ENCODE results near the gene GRK3.

The GRK3 gene

DNA sequence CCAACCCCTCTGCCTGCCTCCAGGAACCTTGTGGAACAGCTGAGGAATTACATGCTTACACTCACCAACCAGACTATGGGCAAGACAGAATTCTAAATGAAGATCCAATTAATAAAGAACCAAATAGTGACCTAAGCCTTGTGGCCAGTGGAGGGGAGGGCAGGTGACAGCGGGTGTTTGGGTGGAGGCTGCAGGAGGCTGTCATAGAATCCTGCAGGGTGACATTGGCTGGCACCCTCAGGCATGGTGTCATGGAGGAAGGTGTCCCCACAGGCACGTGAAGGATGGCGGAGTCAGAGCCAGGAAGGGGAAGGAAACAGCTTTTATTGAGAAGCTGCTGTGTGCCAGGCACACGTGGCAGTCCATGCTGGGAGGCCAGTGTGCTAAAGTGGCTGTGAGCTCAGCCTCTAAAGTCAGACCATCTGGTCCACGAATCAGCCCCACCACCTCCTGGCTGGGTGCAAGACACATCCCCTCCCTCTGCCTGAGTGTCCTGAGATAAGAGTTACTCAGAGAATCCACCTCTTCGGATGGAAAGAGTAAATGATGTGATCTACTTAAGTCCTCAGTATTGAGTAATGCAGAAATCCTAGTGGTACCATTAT is 186.2 kb downstream of the GRK3 start:
- H3K4me3 ChIP-seq (ENCODE audit: low read depth, low read length) = no peak overlapping the region
- TF ChIP-seq, protein P1, sequence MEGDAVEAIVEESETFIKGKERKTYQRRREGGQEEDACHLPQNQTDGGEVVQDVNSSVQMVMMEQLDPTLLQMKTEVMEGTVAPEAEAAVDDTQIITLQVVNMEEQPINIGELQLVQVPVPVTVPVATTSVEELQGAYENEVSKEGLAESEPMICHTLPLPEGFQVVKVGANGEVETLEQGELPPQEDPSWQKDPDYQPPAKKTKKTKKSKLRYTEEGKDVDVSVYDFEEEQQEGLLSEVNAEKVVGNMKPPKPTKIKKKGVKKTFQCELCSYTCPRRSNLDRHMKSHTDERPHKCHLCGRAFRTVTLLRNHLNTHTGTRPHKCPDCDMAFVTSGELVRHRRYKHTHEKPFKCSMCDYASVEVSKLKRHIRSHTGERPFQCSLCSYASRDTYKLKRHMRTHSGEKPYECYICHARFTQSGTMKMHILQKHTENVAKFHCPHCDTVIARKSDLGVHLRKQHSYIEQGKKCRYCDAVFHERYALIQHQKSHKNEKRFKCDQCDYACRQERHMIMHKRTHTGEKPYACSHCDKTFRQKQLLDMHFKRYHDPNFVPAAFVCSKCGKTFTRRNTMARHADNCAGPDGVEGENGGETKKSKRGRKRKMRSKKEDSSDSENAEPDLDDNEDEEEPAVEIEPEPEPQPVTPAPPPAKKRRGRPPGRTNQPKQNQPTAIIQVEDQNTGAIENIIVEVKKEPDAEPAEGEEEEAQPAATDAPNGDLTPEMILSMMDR (IDR thresholded peaks at IDR 0.05; ENCODE audit: borderline replicate concordance, insufficient read depth, low read depth, low read length) = no peak

DNA sequence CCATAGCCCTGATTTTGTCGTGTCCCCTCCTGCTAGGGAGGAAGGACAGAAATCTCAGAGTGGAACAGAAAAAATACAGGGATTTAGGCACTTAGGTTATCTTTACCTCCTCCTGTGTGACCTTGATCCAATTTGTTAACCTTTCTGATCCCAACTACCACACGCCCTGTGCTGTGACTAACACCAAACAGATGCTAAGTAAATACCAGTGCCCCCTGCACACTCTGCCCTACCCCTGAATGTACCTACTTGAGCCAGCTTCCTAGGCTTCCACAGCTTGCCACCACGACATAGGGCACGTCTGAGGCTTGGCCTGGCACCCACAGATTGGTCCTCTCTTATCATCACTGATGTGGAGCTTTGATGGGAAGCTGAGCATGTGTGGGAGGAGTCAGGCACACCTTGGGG is 186.7 kb downstream of the GRK3 start:
- H3K4me3 ChIP-seq (ENCODE audit: low read depth, low read length) = no peak overlapping the region
- TF ChIP-seq, protein P1 (IDR thresholded peaks at IDR 0.05; ENCODE audit: borderline replicate concordance, insufficient read depth, low read depth, low read length) = no peak

- TF ChIP-seq, protein P1 (IDR thresholded peaks at IDR 0.05; ENCODE audit: borderline replicate concordance, insufficient read depth, low read depth, low read length) = no peak
- no peak overlapping the region for H3K4me3 ChIP-seq (ENCODE audit: low read depth, low read length)
Observed at GRCh38 chr22:25752615-25753214, 188.2 kb downstream of the GRK3 start.

GRCh38 chr22:25753252-25753651 is 188.8 kb downstream of the GRK3 start:
- TF ChIP-seq, protein P1 (IDR thresholded peaks at IDR 0.05; ENCODE audit: borderline replicate concordance, insufficient read depth, low read depth, low read length) = no peak
- no peak overlapping the region for H3K4me3 ChIP-seq (ENCODE audit: low read depth, low read length)

- no peak overlapping the region for H3K4me3 ChIP-seq (ENCODE audit: low read depth, low read length)
- TF ChIP-seq, protein P1 (IDR thresholded peaks at IDR 0.05; ENCODE audit: borderline replicate concordance, insufficient read depth, low read depth, low read length) = no peak
Observed at GRCh38 chr22:25754527-25755202, 190.2 kb downstream of the GRK3 start.

- H3K4me3 ChIP-seq (ENCODE audit: low read depth, low read length) = no peak overlapping the region
- TF ChIP-seq, protein P1 (IDR thresholded peaks at IDR 0.05; ENCODE audit: borderline replicate concordance, insufficient read depth, low read depth, low read length) = no peak
Observed at GRCh38 chr22:25757686-25758085, 193.2 kb downstream of the GRK3 start.

- TF ChIP-seq, protein P1 (IDR thresholded peaks at IDR 0.05; ENCODE audit: borderline replicate concordance, insufficient read depth, low read depth, low read length) = no peak
Observed at GRCh38 chr22:25758316-25758715, 193.8 kb downstream of the GRK3 start.

More at GRCh38 chr22:25758316-25758715, 193.8 kb downstream of the GRK3 start:
- H3K4me3 ChIP-seq (ENCODE audit: low read depth, low read length) = no peak overlapping the region

All from GM12875 (cell line).